ENCODE data around the gene MEX3D.

GRCh38 chr19:1608359-1609102 is 40.4 kb upstream of the MEX3D start:
- no peak for TF ChIP-seq CTCF (IDR thresholded peaks at IDR 0.05)
- TF ChIP-seq POLR2A (IDR thresholded peaks at IDR 0.05) = no peak
- no peak for TF ChIP-seq POLR2AphosphoS5 (IDR thresholded peaks at IDR 0.05)
- no peak for TF ChIP-seq EP300 (IDR thresholded peaks at IDR 0.05; ENCODE audit: low read depth)
